NCI-H1436 treated with DMSO at 0.1 percent for 48 hours (cell line): ENCODE results near the gene HRNR.

ENCODE experiments used
- DNase-seq: peaks from one replicate; lab custom pipeline; 2025; lab: John Stamatoyannopoulos, UW

HRNR gene

DNA sequence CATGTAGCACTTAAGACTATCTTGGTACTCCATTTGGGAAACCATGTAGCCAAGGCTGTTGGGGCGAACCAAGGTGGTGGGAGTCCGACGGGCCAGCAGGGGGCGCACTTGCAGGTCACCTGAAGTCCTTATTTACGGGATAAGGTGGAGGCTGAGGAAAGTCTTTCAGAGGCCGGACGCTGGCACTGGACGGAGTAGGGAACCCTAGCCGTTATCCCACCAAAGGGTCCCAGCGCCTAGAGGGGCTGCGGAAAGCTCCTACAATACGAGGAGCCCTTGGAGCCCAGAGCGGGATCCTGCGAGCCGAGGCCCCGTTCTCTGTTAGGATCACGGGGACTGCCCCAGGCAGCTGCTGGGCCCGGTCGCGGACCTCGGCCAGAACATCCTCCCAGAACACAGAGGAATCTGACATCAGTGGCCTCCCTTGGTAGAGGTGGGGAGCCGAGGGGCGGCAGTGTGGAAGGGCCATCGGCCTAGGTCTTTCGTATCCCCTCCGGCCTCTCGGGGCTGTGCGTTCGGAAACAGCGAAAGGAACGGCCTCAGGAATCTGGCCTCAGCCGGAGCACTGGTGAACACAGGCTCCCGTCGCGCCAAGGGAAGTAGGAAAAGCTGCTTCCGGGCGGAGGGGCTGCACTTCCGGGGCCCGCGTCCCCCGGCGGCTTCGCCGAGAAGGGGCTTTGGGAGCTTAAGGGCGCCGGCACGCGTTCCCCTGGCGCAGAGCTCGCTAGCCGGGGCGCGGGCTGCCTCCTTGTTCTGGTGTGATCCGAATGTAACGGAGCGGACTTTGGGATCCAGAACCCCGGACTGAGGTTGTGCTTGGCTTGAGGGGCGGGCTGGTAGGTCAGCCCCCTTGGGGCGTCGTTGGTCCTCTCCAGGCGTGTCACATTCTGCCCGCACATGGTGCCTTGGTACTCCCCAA lies 35.1 kb downstream of the HRNR start:
- DNase-seq = no peak

DNA sequence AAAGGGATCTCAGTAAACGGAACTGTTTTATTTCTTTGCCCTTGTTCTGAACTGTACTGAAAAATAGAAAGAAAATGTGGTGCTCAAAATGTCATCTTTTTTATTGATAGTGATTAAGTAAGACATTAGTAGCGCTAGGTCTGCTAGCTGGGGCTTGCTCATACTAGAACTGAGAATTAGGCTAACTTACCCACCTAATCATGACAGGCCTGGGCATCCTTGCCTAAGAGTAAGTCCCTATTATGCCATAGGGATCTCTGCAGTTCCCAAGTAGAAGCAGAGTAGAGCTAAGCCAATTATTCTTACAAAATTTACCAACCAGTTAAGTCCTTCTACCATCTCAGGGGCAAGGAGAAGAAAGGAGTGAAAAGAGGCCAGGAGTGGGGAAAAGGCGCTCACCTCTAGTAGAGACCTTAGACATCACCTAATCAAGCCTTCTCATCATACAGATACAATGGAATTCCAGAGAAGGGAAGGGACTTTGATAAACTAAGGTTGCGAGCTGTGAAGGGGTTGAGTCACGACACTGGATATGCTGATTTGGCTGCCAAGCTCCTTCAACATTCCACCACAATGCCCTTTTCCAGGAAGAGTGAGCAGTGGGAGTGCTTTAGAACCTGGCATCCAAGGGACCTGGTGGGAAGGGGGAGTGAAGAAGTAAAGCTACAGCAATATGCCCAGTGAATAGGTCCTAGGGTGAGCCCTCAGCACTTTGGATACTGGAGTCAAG lies 37.3 kb downstream of the HRNR start:
- no peak for DNase-seq

GRCh38 chr1:152185544-152186391 lies 38.2 kb downstream of the HRNR start:
- peak; percentile 28 for DNase-seq

DNA sequence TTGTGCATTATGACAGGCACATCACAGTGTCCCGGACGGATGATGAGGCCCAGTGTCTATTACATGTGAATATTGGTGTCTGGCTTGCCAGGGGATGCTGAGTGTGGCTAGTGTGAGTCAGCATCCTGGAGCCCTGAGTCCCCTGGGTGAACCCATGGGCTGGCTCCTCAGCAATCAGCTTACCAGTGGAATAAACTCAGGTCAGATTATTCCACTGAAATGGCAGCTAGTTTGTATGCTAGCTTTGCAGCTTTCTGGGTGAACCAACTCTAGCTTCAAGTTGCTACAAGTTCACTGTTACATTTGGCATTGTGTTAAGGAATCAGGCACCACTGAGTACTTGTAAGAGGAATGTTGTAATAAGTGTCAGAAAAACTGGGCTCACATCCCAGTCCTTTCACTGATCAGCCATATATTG lies 41.0 kb downstream of the HRNR start:
- no peak for DNase-seq

- no peak for DNase-seq
Measured at GRCh38 chr1:152182431-152182830, 41.6 kb downstream of the HRNR start.

DNA sequence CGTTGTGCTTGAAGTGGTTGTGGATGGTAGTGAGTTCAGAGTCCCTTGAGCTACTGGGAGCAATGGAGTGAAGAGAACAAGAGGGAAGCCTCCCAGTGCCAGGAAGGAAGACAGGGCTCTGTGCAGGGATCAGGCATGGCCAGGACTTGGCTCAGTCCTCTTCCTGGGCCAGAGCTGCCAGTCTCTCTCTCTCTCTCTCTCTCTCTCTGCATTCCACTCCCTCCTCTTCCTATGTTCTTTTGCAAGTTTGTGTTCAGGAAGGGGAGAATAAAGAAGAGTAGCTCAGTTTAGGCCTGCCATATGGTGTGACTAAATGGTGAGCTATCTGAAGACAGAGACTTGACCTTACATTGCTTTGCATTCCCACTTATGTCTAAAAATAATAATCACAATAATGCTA lies 44.4 kb downstream of the HRNR start:
- no peak for DNase-seq

GRCh38 chr1:152170287-152170905 lies 53.6 kb downstream of the HRNR start:
- DNase-seq = no peak

- no peak for DNase-seq
Measured at GRCh38 chr1:152169366-152170025, 54.5 kb downstream of the HRNR start.

GRCh38 chr1:152168535-152168868 lies 55.5 kb downstream of the HRNR start:
- DNase-seq = no peak

DNA sequence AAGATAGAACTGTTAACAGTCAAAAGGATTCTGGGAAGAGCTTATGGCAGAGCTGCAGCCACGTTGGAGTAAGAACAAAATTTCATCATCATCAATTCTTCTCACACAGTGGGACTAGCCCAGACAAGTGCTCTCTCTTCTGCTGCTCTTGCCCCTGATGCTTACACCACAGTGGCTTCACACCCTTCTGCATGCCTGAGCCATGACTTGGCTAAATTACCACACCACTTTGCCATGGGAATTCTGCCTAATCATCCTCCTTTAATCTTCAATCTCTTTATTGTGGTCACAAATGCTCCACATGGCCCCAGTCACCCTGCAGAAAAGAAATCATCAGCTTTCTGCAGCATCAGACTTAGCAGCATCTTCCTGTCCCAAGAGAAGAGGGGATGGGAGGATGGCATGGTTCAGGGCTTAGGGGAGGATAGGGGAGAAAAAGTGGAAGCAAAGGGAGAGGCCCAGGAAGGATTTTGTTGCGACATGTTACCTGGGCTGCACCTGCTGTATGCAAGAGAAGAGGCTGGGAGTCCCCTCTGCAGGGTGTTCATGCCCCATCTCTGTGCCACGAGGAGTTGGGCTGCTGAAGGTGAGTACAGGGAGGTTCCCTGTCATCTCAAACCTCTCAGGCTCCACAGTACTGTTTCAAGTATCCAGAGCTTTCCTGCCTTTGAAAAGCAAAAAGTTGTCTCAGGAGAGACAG lies 56.0 kb downstream of the HRNR start:
- no peak for DNase-seq

DNA sequence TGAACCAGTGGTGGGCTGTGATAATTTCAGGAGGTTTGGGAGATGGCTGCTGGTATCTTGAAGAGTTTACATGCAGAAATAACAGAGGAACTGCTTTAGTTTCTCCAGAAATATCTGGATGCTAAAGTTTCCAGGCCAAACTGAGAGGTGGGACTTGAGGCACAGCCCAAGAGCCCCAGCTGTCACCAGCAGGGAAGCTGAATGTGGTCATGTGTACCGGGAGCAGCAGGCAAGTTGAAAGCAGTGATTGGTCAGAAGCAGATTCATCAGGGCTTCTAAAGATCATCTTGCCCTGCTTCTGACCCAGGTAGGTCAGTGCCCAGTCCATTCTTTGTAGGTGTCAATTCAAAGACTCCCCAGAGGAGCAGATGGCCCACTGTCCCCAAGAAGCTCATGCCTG lies 57.0 kb downstream of the HRNR start:
- DNase-seq = no peak

DNA sequence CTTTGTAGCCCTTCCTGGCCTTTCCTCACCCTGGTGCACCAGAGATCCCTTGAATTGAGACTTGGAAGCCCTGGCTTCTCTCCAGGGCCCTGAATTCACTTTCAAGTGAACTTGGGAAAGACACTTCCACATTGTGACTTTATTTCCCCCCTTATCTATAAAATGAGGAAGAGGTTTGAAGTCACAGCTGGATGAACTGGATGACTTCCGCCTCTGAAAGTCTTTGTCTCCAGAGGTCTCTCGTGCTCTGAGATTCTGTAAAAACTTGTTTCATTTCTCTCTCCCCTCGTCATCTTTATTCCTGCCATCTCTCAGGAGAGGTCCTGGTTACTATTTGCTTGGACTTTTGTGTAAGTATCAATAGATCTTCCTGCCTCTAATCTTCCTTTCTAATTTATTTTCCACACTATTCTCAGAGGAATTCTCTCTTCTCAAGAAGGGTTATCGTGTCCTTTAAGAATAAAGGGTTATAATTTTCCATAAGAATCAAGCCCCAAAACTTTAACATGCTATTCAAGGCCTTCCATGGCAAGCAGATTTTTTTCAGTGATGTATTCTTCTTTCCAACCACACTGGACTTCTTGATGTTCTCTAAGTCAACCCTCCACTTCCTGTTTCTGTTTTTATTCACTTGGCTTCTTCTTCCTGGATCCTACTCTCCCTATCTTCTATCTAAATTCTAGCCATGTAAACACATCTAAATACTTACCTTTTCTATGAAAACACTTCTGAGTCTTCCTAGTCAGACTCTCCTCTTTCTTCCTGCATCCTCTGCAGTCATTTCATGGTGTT lies 58.5 kb downstream of the HRNR start:
- DNase-seq = no peak

DNA sequence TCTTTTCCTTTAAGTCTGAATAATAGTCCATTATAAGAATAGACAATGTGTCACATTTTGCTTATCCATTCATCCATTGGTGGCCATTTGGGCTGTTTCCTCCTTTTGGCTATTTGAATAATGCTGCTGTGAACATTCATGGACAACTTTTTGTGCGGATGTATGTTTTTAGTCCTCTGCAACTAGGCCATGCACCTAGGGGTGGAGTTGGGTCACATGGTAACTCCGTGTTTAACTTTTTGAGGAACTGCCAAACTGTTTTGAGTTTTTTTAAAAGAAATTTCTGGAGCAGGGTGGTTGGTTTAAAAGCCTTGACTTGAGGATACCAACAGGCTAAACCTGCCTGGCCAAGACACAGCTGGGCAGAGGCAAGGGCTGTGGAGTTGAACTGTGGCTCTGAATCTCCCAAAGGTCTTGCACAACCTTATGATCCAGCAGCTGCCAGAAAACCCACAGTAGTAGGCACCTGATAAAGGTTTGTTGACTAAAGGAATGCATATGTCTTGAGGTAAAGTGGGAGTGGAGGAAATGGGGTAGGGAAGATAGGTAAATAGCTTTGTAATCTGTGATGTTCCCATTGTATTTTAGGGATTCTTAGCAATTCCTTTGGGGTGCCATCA lies 59.4 kb downstream of the HRNR start:
- DNase-seq = no peak

DNA sequence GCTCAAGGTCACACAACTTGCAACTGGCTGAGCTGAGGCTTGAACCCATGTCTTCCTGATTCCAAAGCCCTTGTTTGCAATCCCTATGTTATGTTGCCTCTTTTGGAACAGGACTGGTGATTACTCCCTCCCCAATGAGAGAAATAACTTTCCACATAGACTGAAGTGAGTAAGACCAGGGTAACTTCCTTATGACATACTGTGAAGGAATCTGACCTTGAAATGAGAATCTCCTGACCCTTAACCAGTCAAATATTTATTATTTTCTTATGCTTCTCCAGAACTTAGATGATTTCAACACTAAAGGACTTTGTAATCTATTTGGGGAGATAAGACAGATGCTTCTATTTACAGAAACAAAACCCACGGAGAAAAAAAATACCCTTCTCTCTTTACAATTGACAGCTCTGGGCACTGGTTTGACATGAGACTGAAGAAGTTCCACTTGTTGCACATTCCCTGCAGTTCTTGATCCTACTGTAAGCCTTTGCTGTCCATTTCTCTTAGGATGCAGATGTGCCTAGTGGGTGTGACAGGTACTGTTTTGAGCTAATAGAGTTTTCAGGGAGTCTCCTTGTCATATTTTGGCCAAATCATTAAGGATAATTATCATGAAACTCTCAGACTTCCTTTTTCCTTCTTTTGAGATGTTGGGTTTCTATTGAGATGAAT lies 61.1 kb downstream of the HRNR start:
- no peak for DNase-seq
